IMR-90 (cell line): ENCODE results near the gene RHEX. TPM values are rescaled to one million over a fixed set of nuclear protein-coding genes. Genes with fewer than 3 reads are reported as not detected.

Source experiments
- ATAC-seq: fragments of 200-7000 bp; cut with Tn5 transposase; 2 replicates; pipeline ENCODE4 v1.9.1; 2020; ENCODE audit warnings: low read depth, mild to moderate bottlenecking, moderate library complexity
- BruUV-seq: library from RNA; stranded (reverse); fragments of 400-500 nt; replicated peaks from 2 replicates; lab custom pipeline; 2021; lab: Mats Ljungman, UMichigan
- CTCF ChIA-PET: fragments of 300-600 bp; formaldehyde crosslinking; extraction: SDS; loops from one replicate; lab custom pipeline; 2021; ENCODE audit warnings: antibody characterized with exemption; lab: Yijun Ruan, JAX
- POLR2A ChIA-PET: fragments of 300-600 bp; sonication (Branson Sonifier 250); formaldehyde crosslinking; loops from one replicate; lab custom pipeline; 2022; ENCODE audit warnings: antibody characterized with exemption; ENCODE audit not compliant: unreplicated experiment; lab: Charles Lee
- DNase-seq: peaks from one replicate; pipeline ENCODE4 v3.0.0; 2013
- H2AFZ ChIP-seq: replicated peaks from 2 replicates; pipeline ENCODE3; 2013; ENCODE audit warnings: low read length, mild to moderate bottlenecking; ENCODE audit not compliant: poor library complexity
- H2AK5ac ChIP-seq: 2 replicates; pipeline ENCODE4 v1.6.1; 2013; ENCODE audit warnings: low read depth, low read length, inconsistent platforms
- H2AK9ac ChIP-seq: replicated peaks from 2 replicates; pipeline ENCODE3; 2013; ENCODE audit warnings: mild to moderate bottlenecking, low read depth, low read length, moderate library complexity; ENCODE audit not compliant: poor library complexity
- H2BK120ac ChIP-seq: 2 replicates; pipeline ENCODE4 v1.6.1; 2013; ENCODE audit warnings: low read depth, low read length, inconsistent platforms
- H2BK15ac ChIP-seq: 3 replicates; pipeline ENCODE4 v1.6.1; 2013; ENCODE audit warnings: low read depth, low read length, inconsistent platforms
- H2BK20ac ChIP-seq: 2 replicates; pipeline ENCODE4 v1.6.1; 2013; ENCODE audit warnings: low read depth, mild to moderate bottlenecking, inconsistent platforms, low read length, moderate library complexity
- H2BK5ac ChIP-seq: 2 replicates; pipeline ENCODE4 v1.6.1; 2013; ENCODE audit warnings: mild to moderate bottlenecking, low read depth, low read length, inconsistent platforms; ENCODE audit not compliant: poor library complexity, severe bottlenecking
- H3K14ac ChIP-seq: replicated peaks from 2 replicates; pipeline ENCODE4 v1.6.1; 2013; ENCODE audit warnings: low read depth, low read length, inconsistent platforms
- H3K18ac ChIP-seq: 2 replicates; pipeline ENCODE4 v1.6.1; 2013; ENCODE audit warnings: low read depth, low read length, control low read depth
- H3K23ac ChIP-seq: 2 replicates; pipeline ENCODE4 v1.6.1; 2013; ENCODE audit warnings: low read depth, low read length, inconsistent platforms
- H3K27ac ChIP-seq: 2 replicates; pipeline ENCODE4 v1.5.1; 2013; ENCODE audit warnings: mild to moderate bottlenecking, control low read depth, low read length; ENCODE audit not compliant: insufficient read depth
- H3K27me3 ChIP-seq: 2 replicates; pipeline ENCODE4 v1.6.1; 2013; ENCODE audit warnings: low read length; ENCODE audit not compliant: control insufficient read depth, insufficient read depth
- H3K36me3 ChIP-seq: 2 replicates; pipeline ENCODE4 v1.6.1; 2013; ENCODE audit warnings: low read length, mixed read lengths; ENCODE audit not compliant: control insufficient read depth, insufficient read depth
- H3K4ac ChIP-seq: 2 replicates; pipeline ENCODE4 v1.6.1; 2013; ENCODE audit warnings: low read depth, low read length, inconsistent platforms
- H3K4me1 ChIP-seq: 2 replicates; pipeline ENCODE4 v1.6.1; 2013; ENCODE audit warnings: low read length, mixed read lengths; ENCODE audit not compliant: control insufficient read depth, insufficient read depth
- H3K4me2 ChIP-seq: 2 replicates; pipeline ENCODE4 v1.6.1; 2013; ENCODE audit warnings: low read depth, mild to moderate bottlenecking, control low read depth, low read length, moderate library complexity
- H3K4me3 ChIP-seq: 2 replicates; pipeline ENCODE4 v1.5.1; 2013; ENCODE audit warnings: low read depth, mild to moderate bottlenecking, control low read depth, low read length, moderate library complexity; ENCODE audit not compliant: insufficient read depth
- H3K56ac ChIP-seq: 2 replicates; pipeline ENCODE4 v1.6.1; 2013; ENCODE audit warnings: low read length, inconsistent platforms; ENCODE audit not compliant: insufficient read depth; ENCODE audit errors: extremely low read depth
- H3K79me1 ChIP-seq, 2 experiments: 2 replicates each; pipeline ENCODE4 v1.6.1; 2013; ENCODE audit warnings: low read length in 2 of 2, inconsistent platforms in 1 of 2, low read depth in 1 of 2
- H3K9ac ChIP-seq: 2 replicates; pipeline ENCODE4 v1.6.1; 2013; ENCODE audit warnings: low read depth, low read length, control low read depth
- H3K9me1 ChIP-seq: 2 replicates; pipeline ENCODE4 v1.6.1; 2013; ENCODE audit warnings: low read length, inconsistent platforms; ENCODE audit not compliant: insufficient read depth
- H3K9me3 ChIP-seq: 2 replicates; pipeline ENCODE4 v1.6.1; 2013; ENCODE audit warnings: low read length; ENCODE audit not compliant: control insufficient read depth, insufficient read depth
- H4K20me1 ChIP-seq: 2 replicates; pipeline ENCODE4 v1.6.1; 2013; ENCODE audit warnings: low read length, inconsistent platforms; ENCODE audit not compliant: insufficient read depth
- H4K5ac ChIP-seq: 2 replicates; pipeline ENCODE4 v1.6.1; 2013; ENCODE audit warnings: mild to moderate bottlenecking, low read depth, low read length, control low read depth
- H4K8ac ChIP-seq, 2 experiments: 2 replicates each; pipeline ENCODE4 v1.6.1; 2013; ENCODE audit warnings: low read depth in 2 of 2, low read length in 2 of 2, control low read depth in 1 of 2, inconsistent platforms in 1 of 2
- H4K91ac ChIP-seq: 2 replicates; pipeline ENCODE4 v1.6.1; 2013; ENCODE audit warnings: low read depth, low read length, inconsistent platforms; ENCODE audit not compliant: insufficient read depth
- MXI1 ChIP-seq: IDR thresholded peaks from 2 replicates; pipeline ENCODE4 v1.6.1; 2012; ENCODE audit warnings: low read depth, mild to moderate bottlenecking, low read length, moderate library complexity, borderline replicate concordance
- WGBS, 2 experiments: methylation state at CpG; one replicate each; pipeline versions ENCODE4 v1.1.5 to v1.1.7; 2013; ENCODE audit warnings: missing lambda C conversion rate in 2 of 2; ENCODE audit not compliant: insufficient read length in 1 of 2; ENCODE audit errors: extremely low coverage in 2 of 2; 5-methylcytosine and 5-hydroxymethylcytosine counted together
- dilution Hi-C: fragments of 300-500 bp; cut with HindIII; formaldehyde crosslinking; loops from one replicate; pipeline ENCODE4 v1.14.3; 2018; ENCODE audit warnings: low sequenced_read_pairs; ENCODE audit not compliant: unreplicated experiment
- in situ Hi-C: fragments of 300-500 bp; cut with MboI; formaldehyde crosslinking; loops from 3 replicates; pipeline ENCODE4 v1.14.3; 2019; ENCODE audit warnings: low sequenced_read_pairs, inconsistent platforms, mixed read lengths
- intact Hi-C: fragments of 100-400 bp; cut with micrococcal nuclease; formaldehyde crosslinking; loops from 2 replicates; pipeline ENCODE4 v1.10.0; 2022
- polyA plus RNA-seq, 3 experiments: library from polyadenylated mRNA; depleted of rRNA; stranded (reverse); fragments of >200 nt; gene quantifications; 2 replicates each; pipeline ENCODE4 v1.2.3, GENCODE V29; 2012; ENCODE audit warnings: low replicate concordance in 1 of 3
- total RNA-seq: library from RNA; depleted of rRNA; stranded (reverse); fragments of >200 nt; gene quantifications from 2 replicates; pipeline ENCODE4 v1.2.3, GENCODE V29; 2012
- TF ChIP-seq, protein P1 (sequence below): fragments of 150-350 bp; IDR thresholded peaks from 2 replicates; pipeline ENCODE4 v1.6.1; 2016; ENCODE audit warnings: low read depth, mild to moderate bottlenecking, low read length, moderate library complexity, borderline replicate concordance

Gene RHEX
- total and polyA plus RNA-seq, 2 of the 4 experiments (the other 2 are of a cell fraction) = not detected

GRCh38 chr1:206022766-206023165, 30.2 kb upstream of the RHEX start:
- no peak overlapping the region for H3K14ac ChIP-seq
- TF ChIP-seq MXI1 = no peak
- TF ChIP-seq, protein P1, sequence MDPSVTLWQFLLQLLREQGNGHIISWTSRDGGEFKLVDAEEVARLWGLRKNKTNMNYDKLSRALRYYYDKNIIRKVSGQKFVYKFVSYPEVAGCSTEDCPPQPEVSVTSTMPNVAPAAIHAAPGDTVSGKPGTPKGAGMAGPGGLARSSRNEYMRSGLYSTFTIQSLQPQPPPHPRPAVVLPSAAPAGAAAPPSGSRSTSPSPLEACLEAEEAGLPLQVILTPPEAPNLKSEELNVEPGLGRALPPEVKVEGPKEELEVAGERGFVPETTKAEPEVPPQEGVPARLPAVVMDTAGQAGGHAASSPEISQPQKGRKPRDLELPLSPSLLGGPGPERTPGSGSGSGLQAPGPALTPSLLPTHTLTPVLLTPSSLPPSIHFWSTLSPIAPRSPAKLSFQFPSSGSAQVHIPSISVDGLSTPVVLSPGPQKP = no peak
- no peak overlapping the region for H3K4ac ChIP-seq
- H3K56ac ChIP-seq = no peak overlapping the region
- no peaks in the 10 kb centered on the region for H3K36me3 ChIP-seq
- WGBS, 2 experiments = no CpG with 5 or more reads among the region's 7 CpGs
- H2BK5ac ChIP-seq = no peak overlapping the region
- H3K9me3 ChIP-seq = no peaks in the 10 kb centered on the region
- ATAC-seq = no peak
- H2AK5ac ChIP-seq = no peak overlapping the region
- H3K9ac ChIP-seq = no peak overlapping the region
- H2BK15ac ChIP-seq = no peak overlapping the region
- H4K5ac ChIP-seq = no peak overlapping the region
- in situ Hi-C loops (no loop called here), dilution Hi-C loops (no loop called here), intact Hi-C loops (no loop called here)
- no peaks in the 10 kb centered on the region for H4K20me1 ChIP-seq
- H3K18ac ChIP-seq = no peak overlapping the region
- H3K4me3 ChIP-seq = no peak overlapping the region
- H2BK20ac ChIP-seq = no peak overlapping the region
- ChIA-PET POLR2A (no interaction called here), CTCF (no interaction called here)
- H2AK9ac ChIP-seq = no peak overlapping the region
- peaks cover 4% of the 10 kb centered on the region for H3K4me1 ChIP-seq
- H3K27ac ChIP-seq = no peak overlapping the region
- peaks cover 4% of the 10 kb centered on the region; the same call in 1 of the 2 replicates for H3K9me1 ChIP-seq
- no peak overlapping the region for H4K91ac ChIP-seq
- no peak overlapping the region for H4K8ac ChIP-seq
- H2AFZ ChIP-seq = no peak overlapping the region
- BruUV-seq = no TSS peak
- no peak overlapping the region for H2BK120ac ChIP-seq
- H3K23ac ChIP-seq = no peak overlapping the region
- peaks cover 10% of the 10 kb centered on the region for H3K27me3 ChIP-seq
- DNase-seq = no peak
- H3K79me1 ChIP-seq = no peaks in the 10 kb centered on the region
- no peak overlapping the region for H3K4me2 ChIP-seq
